Right atrium auricular region (tissue), 2 donors: Measurements from ENCODE around the gene IRAG1. TPM values are rescaled to one million over a fixed set of nuclear protein-coding genes. Genes with fewer than 3 reads are reported as not detected.

Source experiments
- DNase-seq: peaks from one replicate; pipeline ENCODE4 v3.0.0-alpha.2; 2019; ENCODE audit warnings: low spot score
- H3K27ac ChIP-seq, 2 donors: fragments of 200-600 bp; sonication (generic); 1 replicate in 1 of 2; 2 replicates in 1 of 2; pipeline ENCODE4 v1.5.1; 2016 to 2019
- H3K27me3 ChIP-seq, 2 donors: fragments of 200-600 bp; sonication (generic); one replicate each; pipeline versions ENCODE4 v1.5.1 to v1.6.0; 2017 to 2019
- H3K36me3 ChIP-seq: fragments of 200-600 bp; sonication (generic); one replicate; pipeline ENCODE4 v1.5.1; 2016
- H3K4me1 ChIP-seq, 2 donors: fragments of 200-600 bp; sonication (generic); one replicate each; pipeline versions ENCODE4 v1.5.1 to v1.6.0; 2017 to 2019
- H3K4me3 ChIP-seq, 2 donors: fragments of 200-600 bp; sonication (generic); 1 replicate in 1 of 2; 2 replicates in 1 of 2; pipeline ENCODE4 v1.5.1; 2017 to 2019; ENCODE audit warnings: mild to moderate bottlenecking in 1 of 2, moderate library complexity in 1 of 2
- H3K9me3 ChIP-seq, 2 donors: fragments of 200-600 bp; sonication (generic); one replicate each; pipeline ENCODE4 v1.5.1; 2019
- total RNA-seq, 2 donors: library from RNA; depleted of rRNA; stranded (reverse); fragments of >200 nt; gene quantifications; one replicate each; pipeline ENCODE4 v1.1.0, GENCODE V29; 2016
- TF ChIP-seq, protein P1 (sequence below), 2 donors: fragments of 200-600 bp; sonication (generic); IDR thresholded peaks; one replicate each; pipeline ENCODE4 v1.5.1; 2019; ENCODE audit warnings: antibody characterized with exemption in 2 of 2

The IRAG1 gene, protein sequence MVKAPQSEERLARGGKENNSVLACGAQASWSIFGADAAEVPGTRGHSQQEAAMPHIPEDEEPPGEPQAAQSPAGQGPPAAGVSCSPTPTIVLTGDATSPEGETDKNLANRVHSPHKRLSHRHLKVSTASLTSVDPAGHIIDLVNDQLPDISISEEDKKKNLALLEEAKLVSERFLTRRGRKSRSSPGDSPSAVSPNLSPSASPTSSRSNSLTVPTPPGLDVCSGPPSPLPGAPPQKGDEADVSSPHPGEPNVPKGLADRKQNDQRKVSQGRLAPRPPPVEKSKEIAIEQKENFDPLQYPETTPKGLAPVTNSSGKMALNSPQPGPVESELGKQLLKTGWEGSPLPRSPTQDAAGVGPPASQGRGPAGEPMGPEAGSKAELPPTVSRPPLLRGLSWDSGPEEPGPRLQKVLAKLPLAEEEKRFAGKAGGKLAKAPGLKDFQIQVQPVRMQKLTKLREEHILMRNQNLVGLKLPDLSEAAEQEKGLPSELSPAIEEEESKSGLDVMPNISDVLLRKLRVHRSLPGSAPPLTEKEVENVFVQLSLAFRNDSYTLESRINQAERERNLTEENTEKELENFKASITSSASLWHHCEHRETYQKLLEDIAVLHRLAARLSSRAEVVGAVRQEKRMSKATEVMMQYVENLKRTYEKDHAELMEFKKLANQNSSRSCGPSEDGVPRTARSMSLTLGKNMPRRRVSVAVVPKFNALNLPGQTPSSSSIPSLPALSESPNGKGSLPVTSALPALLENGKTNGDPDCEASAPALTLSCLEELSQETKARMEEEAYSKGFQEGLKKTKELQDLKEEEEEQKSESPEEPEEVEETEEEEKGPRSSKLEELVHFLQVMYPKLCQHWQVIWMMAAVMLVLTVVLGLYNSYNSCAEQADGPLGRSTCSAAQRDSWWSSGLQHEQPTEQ
- 10 to 100 TPM in 1 of 2 donors, 1 to 10 TPM in 1; 4.6 to 10.9 TPM for total RNA-seq

DNA sequence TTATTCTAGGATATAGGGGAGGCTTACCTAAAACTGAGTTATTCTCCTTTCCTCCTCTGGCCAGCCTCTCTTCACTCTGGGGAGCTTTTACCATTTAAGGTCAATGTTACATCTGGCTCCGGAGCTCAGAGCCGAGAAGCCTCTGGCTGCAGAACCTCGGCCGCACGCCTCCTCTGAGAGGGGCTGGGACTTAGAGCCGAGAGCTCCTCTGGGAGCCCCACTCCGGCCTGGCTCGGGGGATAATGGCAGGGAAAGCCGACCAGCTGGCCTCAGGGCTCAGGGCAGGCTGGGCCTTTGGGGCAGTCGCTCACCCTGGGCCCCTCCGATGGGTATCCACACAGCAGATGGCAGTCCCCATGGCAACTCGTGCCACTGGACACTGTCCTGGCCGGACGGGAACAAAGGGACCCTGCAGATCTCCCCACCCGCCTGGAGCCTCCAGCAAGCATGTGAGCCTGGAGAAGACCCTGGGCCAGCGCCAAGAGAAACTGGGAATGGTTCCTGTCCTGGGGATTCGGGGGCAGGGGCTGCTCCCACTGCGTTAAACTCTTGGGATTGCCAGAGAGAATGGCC lies at the start of gene IRAG1:
Gene IRAG1 (minus strand): TSS at position 247 of the 573 bp plus-strand sequence. CDS start 153 bp downstream, at position 94.
- Histone ChIP-seq H3K4me1 (peaks cover 0 to 15% of the 10 kb centered on the region in 2 donors), H3K27ac (peak within 1 kb of the TSS; percentile 41 to 67), H3K4me3 (peak within 1 kb of the TSS; percentile 21 to 41), H3K9me3 (no peaks in the 10 kb centered on the region), H3K36me3 (no peaks in the 10 kb centered on the region), H3K27me3 (no peaks in the 10 kb centered on the region)
- DNase-seq, result no peak
- TF ChIP-seq, protein P1, sequence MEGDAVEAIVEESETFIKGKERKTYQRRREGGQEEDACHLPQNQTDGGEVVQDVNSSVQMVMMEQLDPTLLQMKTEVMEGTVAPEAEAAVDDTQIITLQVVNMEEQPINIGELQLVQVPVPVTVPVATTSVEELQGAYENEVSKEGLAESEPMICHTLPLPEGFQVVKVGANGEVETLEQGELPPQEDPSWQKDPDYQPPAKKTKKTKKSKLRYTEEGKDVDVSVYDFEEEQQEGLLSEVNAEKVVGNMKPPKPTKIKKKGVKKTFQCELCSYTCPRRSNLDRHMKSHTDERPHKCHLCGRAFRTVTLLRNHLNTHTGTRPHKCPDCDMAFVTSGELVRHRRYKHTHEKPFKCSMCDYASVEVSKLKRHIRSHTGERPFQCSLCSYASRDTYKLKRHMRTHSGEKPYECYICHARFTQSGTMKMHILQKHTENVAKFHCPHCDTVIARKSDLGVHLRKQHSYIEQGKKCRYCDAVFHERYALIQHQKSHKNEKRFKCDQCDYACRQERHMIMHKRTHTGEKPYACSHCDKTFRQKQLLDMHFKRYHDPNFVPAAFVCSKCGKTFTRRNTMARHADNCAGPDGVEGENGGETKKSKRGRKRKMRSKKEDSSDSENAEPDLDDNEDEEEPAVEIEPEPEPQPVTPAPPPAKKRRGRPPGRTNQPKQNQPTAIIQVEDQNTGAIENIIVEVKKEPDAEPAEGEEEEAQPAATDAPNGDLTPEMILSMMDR (IDR thresholded peaks at IDR 0.05), result no peak

DNA sequence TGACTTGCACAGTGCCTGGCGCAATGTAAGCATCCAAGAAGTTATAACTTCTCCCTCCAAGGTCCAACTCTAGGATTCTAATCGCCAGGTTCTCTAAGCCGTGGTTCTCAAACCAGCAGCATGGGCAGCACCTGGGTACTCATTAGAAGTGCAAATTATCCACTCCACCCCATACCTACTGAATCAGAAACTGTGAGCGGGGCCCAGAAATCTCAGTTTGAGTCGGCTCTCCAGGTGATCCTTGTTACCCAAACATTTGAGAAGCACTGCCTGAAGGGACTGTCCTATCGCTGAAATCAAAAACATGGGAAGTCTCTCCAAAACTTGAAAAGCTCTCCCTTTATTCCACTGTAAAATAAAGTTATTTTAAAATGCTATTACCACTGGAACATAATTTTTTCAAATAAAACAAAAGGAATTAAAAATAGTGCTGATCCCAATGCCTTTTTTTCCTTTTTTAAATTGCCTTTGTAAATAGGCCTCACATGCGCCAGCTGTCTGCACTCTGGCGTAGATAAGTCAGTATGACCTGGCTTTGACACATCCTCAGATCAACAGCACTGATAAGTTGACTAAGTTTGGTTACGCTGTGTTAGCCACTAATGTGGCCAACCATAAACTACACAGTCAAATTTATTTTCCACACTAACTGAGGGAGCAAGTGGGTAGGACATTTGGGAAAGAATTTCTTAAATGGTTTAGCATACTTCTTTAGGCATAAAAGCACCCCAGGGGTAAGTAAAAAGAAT lies 49.1 kb upstream of the IRAG1 start:
- Histone ChIP-seq H3K36me3 (no peaks in the 10 kb centered on the region), H3K4me3 (no peak overlapping the region), H3K9me3 (no peaks in the 10 kb centered on the region), H3K27me3 (no peaks in the 10 kb centered on the region), H3K4me1 (no peaks in the 10 kb centered on the region), H3K27ac (no peak overlapping the region)
- TF ChIP-seq, protein P1 (IDR thresholded peaks at IDR 0.05), result no peak
- DNase-seq, result no peak

DNA sequence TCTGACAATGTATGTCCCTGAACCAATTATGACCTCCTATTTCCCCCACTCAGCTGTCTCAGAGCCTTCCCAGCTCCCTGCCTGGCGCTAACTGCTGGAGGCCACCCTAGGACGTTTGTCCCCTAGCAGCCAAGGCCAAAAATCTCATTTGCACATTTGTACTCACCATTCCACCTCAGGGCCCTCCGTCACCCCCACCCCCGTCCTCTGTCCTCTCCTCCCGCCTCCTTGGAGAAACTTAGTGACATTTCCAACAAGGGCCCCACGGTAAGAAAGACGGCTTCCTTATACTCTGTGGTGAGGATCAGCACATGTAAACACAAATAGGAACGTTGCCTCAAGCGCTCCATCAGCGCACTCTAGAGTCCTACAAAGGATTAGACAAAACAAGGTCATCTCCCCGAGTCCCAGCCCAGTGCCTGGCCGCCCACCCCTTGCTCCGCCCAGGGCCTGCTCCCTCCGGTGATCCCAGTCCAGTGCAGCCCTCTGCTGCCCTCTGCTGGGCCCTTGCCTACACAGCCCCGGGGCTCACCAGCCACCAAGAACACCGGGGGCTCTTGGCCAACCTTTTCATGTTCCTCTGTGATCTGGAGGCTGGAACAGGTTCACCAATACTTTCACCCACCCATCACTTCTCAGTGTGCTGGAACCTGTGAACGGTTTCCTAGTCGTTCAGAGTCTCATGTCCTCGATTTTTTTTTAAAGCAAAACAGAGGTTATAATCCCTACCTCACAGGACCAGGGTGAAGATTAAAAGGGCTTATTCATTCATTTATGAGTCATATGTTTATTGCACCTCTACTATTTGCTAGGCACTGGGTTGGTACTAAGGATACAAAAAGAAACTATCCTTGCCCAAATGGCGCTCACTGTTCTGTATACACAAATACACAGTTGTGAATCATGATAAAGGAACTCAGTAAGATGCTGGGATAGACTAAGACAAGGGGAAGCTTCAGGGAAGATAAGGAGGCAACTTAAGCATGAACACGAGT lies 42.2 kb upstream of the IRAG1 start:
- TF ChIP-seq, protein P1 (IDR thresholded peaks at IDR 0.05), result peak; percentile 95 to 99
- peak; percentile 96 for DNase-seq
- Histone ChIP-seq H3K4me1 (peaks cover 0 to 11% of the 10 kb centered on the region in 2 donors), H3K27ac (peak overlapping the region; percentile 64 to 70), H3K4me3 (peak overlapping the region in 1 of 2 donors; percentile 32), H3K27me3 (no peaks in the 10 kb centered on the region), H3K36me3 (no peaks in the 10 kb centered on the region), H3K9me3 (no peaks in the 10 kb centered on the region)

DNA sequence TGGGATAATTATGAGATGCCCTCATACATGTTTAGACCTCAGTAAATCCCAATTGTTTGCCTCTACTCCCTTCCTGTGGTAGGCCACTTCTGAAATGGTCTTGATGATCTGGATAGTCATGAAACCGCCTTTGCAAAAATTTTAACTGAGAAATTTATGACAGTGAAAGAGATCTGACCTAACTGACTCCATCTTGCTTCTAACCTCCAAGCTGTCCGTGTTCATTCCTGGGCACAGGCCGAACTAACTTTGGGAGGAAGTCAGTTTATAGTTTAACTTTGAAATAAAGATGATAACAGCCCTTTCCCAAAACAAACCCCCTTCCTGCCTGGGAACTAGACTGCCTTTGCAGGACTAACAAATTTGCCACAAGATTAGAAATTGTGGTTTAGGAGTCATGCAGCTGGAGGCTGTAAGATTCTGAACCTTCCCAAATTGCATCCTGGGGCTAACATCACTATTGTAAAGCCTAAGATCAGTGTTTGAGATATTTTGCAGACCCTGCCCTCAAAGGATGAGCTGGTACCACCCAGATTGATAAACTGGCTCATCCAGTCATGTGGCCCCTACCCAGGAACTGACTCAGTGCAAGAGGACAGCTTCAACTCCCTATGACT lies 37.6 kb upstream of the IRAG1 start:
- Histone ChIP-seq H3K27ac (no peak overlapping the region), H3K4me1 (peaks cover 0 to 10% of the 10 kb centered on the region in 2 donors), H3K36me3 (no peaks in the 10 kb centered on the region), H3K4me3 (no peak overlapping the region), H3K9me3 (no peaks in the 10 kb centered on the region), H3K27me3 (no peaks in the 10 kb centered on the region)
- DNase-seq, result no peak
- TF ChIP-seq, protein P1 (IDR thresholded peaks at IDR 0.05), result no peak
